ENCODE data around the gene TSPOAP1.

TSPOAP1 gene

GRCh38 chr17:58373003-58373402 is 44.4 kb upstream of the TSPOAP1 start:
- TF ChIP-seq CTCF (IDR thresholded peaks at IDR 0.05; ENCODE audit: low read depth, low read length): no peak
- H3K4me3 ChIP-seq (ENCODE audit: low read depth, low read length): no peak overlapping the region

- H3K4me3 ChIP-seq (ENCODE audit: low read depth, low read length): no peak overlapping the region
- no peak for TF ChIP-seq CTCF (IDR thresholded peaks at IDR 0.05; ENCODE audit: low read depth, low read length)
These were observed 42.8 kb upstream of the TSPOAP1 start for GRCh38 chr17:58371300-58371950.

- no peak for TF ChIP-seq CTCF (IDR thresholded peaks at IDR 0.05; ENCODE audit: low read depth, low read length)
- no peak overlapping the region for H3K4me3 ChIP-seq (ENCODE audit: low read depth, low read length)
These were observed 42.1 kb upstream of the TSPOAP1 start for GRCh38 chr17:58370716-58371115.

- TF ChIP-seq CTCF (IDR thresholded peaks at IDR 0.05; ENCODE audit: low read depth, low read length): no peak
These were observed 41.7 kb upstream of the TSPOAP1 start for GRCh38 chr17:58370309-58370708.

GRCh38 chr17:58369214-58370031 is 40.8 kb upstream of the TSPOAP1 start:
- no peak overlapping the region for H3K4me3 ChIP-seq (ENCODE audit: low read depth, low read length)
- no peak for TF ChIP-seq CTCF (IDR thresholded peaks at IDR 0.05; ENCODE audit: low read depth, low read length)

More at GRCh38 chr17:58370309-58370708, 41.7 kb upstream of the TSPOAP1 start:
- no peak overlapping the region for H3K4me3 ChIP-seq (ENCODE audit: low read depth, low read length)

GRCh38 chr17:58368860-58369213 is 40.2 kb upstream of the TSPOAP1 start:
- no peak for TF ChIP-seq CTCF (IDR thresholded peaks at IDR 0.05; ENCODE audit: low read depth, low read length)
- H3K4me3 ChIP-seq (ENCODE audit: low read depth, low read length): no peak overlapping the region

GRCh38 chr17:58367461-58367860 is 38.9 kb upstream of the TSPOAP1 start:
- no peak for TF ChIP-seq CTCF (IDR thresholded peaks at IDR 0.05; ENCODE audit: low read depth, low read length)
- no peak overlapping the region for H3K4me3 ChIP-seq (ENCODE audit: low read depth, low read length)

Data from WI38 (cell line).